ENCODE measurements around the gene DHFR. TPM values are rescaled to one million over a fixed set of nuclear protein-coding genes. Genes with fewer than 3 reads are reported as not detected.
"Not testable (repeated sequence)": the region's sequence is repeated elsewhere in the genome, so short reads cannot be mapped to it uniquely, and the experiment has no call there.

The DHFR gene
- total and polyA plus RNA-seq, 2 experiments from 2014 or later = 11.6 to 23.8 TPM

- Histone ChIP-seq H3K4me1 (ENCODE audit: insufficient read depth) (no peaks in the 10 kb centered on the region), H3K9me2 (ENCODE audit: insufficient read depth) (no peaks in the 10 kb centered on the region), H3K9ac (no peak overlapping the region), H3K4me3 (no peak overlapping the region), H3K27ac (no peak overlapping the region), H3K27me3 (replicated peaks; ENCODE audit: insufficient read depth) (no peaks in the 10 kb centered on the region), H4K20me1 (ENCODE audit: insufficient read depth) (no peaks in the 10 kb centered on the region), H3F3A (ENCODE audit: insufficient read depth) (no peaks in the 10 kb centered on the region), H3K36me3 (ENCODE audit: low read depth) (peaks cover 30% of the 10 kb centered on the region), H2AFZ (no peak overlapping the region), H3K4me2 (ENCODE audit: unreplicated experiment) (no peak overlapping the region), H3K9me3 (ENCODE audit: low read depth) (no peaks in the 10 kb centered on the region), H3K79me2 (ENCODE audit: insufficient read depth) (peaks cover 44% of the 10 kb centered on the region)
- WGBS, 2 experiments (ENCODE audit: low coverage in 1 of 2, low lambda C conversion rate in 2 of 2, missing lambda C conversion rate in 2 of 2) = 95 to 100% methylated on average over 4 of the region's 4 CpGs
- no peak for DNase-seq
- no peak for TF ChIP-seq EZH2 (IDR thresholded peaks at IDR 0.05; ENCODE audit: insufficient read depth, poor library complexity, severe bottlenecking)
- no peak for TF ChIP-seq EZH2phosphoT487 (IDR thresholded peaks at IDR 0.05; ENCODE audit: insufficient read depth, low read depth)
- in situ Hi-C loops (cut with MboI) = no loop called here
These were observed 10.3 kb upstream of the DHFR start for GRCh38 chr5:80665057-80665456.

- no peaks in the 10 kb centered on the region for H3K9me3 ChIP-seq (ENCODE audit: low read depth)
- no peak overlapping the region for H2AFZ ChIP-seq
- H3K4me3 ChIP-seq = no peak overlapping the region
- peaks cover 6% of the 10 kb centered on the region for H3K4me1 ChIP-seq (ENCODE audit: insufficient read depth)
- peaks cover 54% of the 10 kb centered on the region for H3K79me2 ChIP-seq (ENCODE audit: insufficient read depth)
- H3K9ac ChIP-seq = no peak overlapping the region
- DNase-seq = no peak
- no peak overlapping the region for H3K4me2 ChIP-seq (ENCODE audit: unreplicated experiment)
- 100% methylated on average over 1 of the region's 1 CpG for WGBS, 2 experiments (ENCODE audit: low coverage in 1 of 2, low lambda C conversion rate in 2 of 2, missing lambda C conversion rate in 2 of 2)
- H4K20me1 ChIP-seq (ENCODE audit: insufficient read depth) = no peaks in the 10 kb centered on the region
- no peak overlapping the region for H3K27ac ChIP-seq
- peaks cover 5% of the 10 kb centered on the region; the same call in 1 of the 2 replicates for H3F3A ChIP-seq (ENCODE audit: insufficient read depth)
- in situ Hi-C loops (cut with MboI) = no loop called here
- H3K9me2 ChIP-seq (ENCODE audit: insufficient read depth) = no peaks in the 10 kb centered on the region
- no peak for TF ChIP-seq EZH2phosphoT487 (IDR thresholded peaks at IDR 0.05; ENCODE audit: insufficient read depth, low read depth)
- no peak for TF ChIP-seq EZH2 (IDR thresholded peaks at IDR 0.05; ENCODE audit: insufficient read depth, poor library complexity, severe bottlenecking)
- H3K36me3 ChIP-seq (ENCODE audit: low read depth) = peaks cover 32% of the 10 kb centered on the region
- H3K27me3 ChIP-seq (replicated peaks; ENCODE audit: insufficient read depth) = no peaks in the 10 kb centered on the region
These were observed 7.3 kb upstream of the DHFR start for GRCh38 chr5:80662108-80662507.

- H3K4me2 ChIP-seq (ENCODE audit: unreplicated experiment); DNase-seq; H3K27ac ChIP-seq; H3K9ac ChIP-seq; H4K20me1 ChIP-seq (ENCODE audit: insufficient read depth); in situ Hi-C loops (cut with MboI); H2AFZ ChIP-seq; H3K27me3 ChIP-seq (replicated peaks; ENCODE audit: insufficient read depth); H3K9me2 ChIP-seq (ENCODE audit: insufficient read depth); H3F3A ChIP-seq (ENCODE audit: insufficient read depth); H3K9me3 ChIP-seq (ENCODE audit: low read depth); H3K4me3 ChIP-seq: not testable (repeated sequence)
- peaks cover 68% of the 10 kb centered on the region for H3K79me2 ChIP-seq (ENCODE audit: insufficient read depth)
- WGBS, 2 experiments (ENCODE audit: low coverage in 1 of 2, low lambda C conversion rate in 2 of 2, missing lambda C conversion rate in 2 of 2) = 94 to 97% methylated on average over 7 of the region's 7 CpGs
- H3K4me1 ChIP-seq (ENCODE audit: insufficient read depth) = peaks cover 16% of the 10 kb centered on the region
- H3K36me3 ChIP-seq (ENCODE audit: low read depth) = peaks cover 28% of the 10 kb centered on the region
These were observed 5.9 kb upstream of the DHFR start for GRCh38 chr5:80660661-80661060.

GRCh38 chr5:80659106-80659505, 4.3 kb upstream of the DHFR start:
- 32 to 35% methylated on average over 5 of the region's 5 CpGs for WGBS, 2 experiments (ENCODE audit: low coverage in 1 of 2, low lambda C conversion rate in 2 of 2, missing lambda C conversion rate in 2 of 2)
- in situ Hi-C loops (cut with MboI) = no loop called here

GRCh38 chr5:80656425-80656824, 1.6 kb upstream of the DHFR start:
- H3K9ac ChIP-seq = 0 out of 2 replicates have a peak overlapping the region, but pooled peaks have one; percentile 85
- WGBS, 2 experiments (ENCODE audit: low coverage in 1 of 2, low lambda C conversion rate in 2 of 2, missing lambda C conversion rate in 2 of 2) = 75 to 88% methylated on average over 1 of the region's 1 CpG

More at GRCh38 chr5:80659106-80659505, 4.3 kb upstream of the DHFR start:
- H3K36me3 ChIP-seq (ENCODE audit: low read depth) = peaks cover 18% of the 10 kb centered on the region
- no peak overlapping the region for H3K4me3 ChIP-seq
- peaks cover 66% of the 10 kb centered on the region for H3K79me2 ChIP-seq (ENCODE audit: insufficient read depth)
- H3K9ac ChIP-seq = no peak overlapping the region
- H3K27me3 ChIP-seq (replicated peaks; ENCODE audit: insufficient read depth) = no peaks in the 10 kb centered on the region
- H3K9me2 ChIP-seq (ENCODE audit: insufficient read depth) = no peaks in the 10 kb centered on the region
- no peak overlapping the region for H2AFZ ChIP-seq
- H3K4me1 ChIP-seq (ENCODE audit: insufficient read depth) = peaks cover 20% of the 10 kb centered on the region
- DNase-seq = peak; percentile 82
- no peaks in the 10 kb centered on the region for H4K20me1 ChIP-seq (ENCODE audit: insufficient read depth)
- H3K27ac ChIP-seq = peak overlapping the region; percentile 57
- peaks cover 5% of the 10 kb centered on the region; the same call in 1 of the 2 replicates for H3F3A ChIP-seq (ENCODE audit: insufficient read depth)
- no peaks in the 10 kb centered on the region for H3K9me3 ChIP-seq (ENCODE audit: low read depth)
- TF ChIP-seq EZH2phosphoT487 (IDR thresholded peaks at IDR 0.05; ENCODE audit: insufficient read depth, low read depth) (no peak), EZH2 (IDR thresholded peaks at IDR 0.05; ENCODE audit: insufficient read depth, poor library complexity, severe bottlenecking) (no peak)
- H3K4me2 ChIP-seq (ENCODE audit: unreplicated experiment) = peak overlapping the region; percentile 14

More at GRCh38 chr5:80656425-80656824, 1.6 kb upstream of the DHFR start:
- Histone ChIP-seq H3K36me3 (ENCODE audit: low read depth) (peaks cover 15% of the 10 kb centered on the region), H3K9me2 (ENCODE audit: insufficient read depth) (no peaks in the 10 kb centered on the region), H3K27me3 (replicated peaks; ENCODE audit: insufficient read depth) (no peaks in the 10 kb centered on the region), H4K20me1 (ENCODE audit: insufficient read depth) (no peaks in the 10 kb centered on the region), H3F3A (ENCODE audit: insufficient read depth) (peaks cover 5% of the 10 kb centered on the region; the same call in 1 of the 2 replicates), H3K4me2 (ENCODE audit: unreplicated experiment) (peak overlapping the region; percentile 82), H3K4me1 (ENCODE audit: insufficient read depth) (peaks cover 28% of the 10 kb centered on the region), H3K4me3 (0 out of 2 replicates have a peak overlapping the region, but pooled peaks have one; percentile 85), H3K9me3 (ENCODE audit: low read depth) (no peaks in the 10 kb centered on the region), H3K27ac (no peak overlapping the region), H2AFZ (no peak overlapping the region), H3K79me2 (ENCODE audit: insufficient read depth) (peaks cover 54% of the 10 kb centered on the region)
- no peak for TF ChIP-seq EZH2phosphoT487 (IDR thresholded peaks at IDR 0.05; ENCODE audit: insufficient read depth, low read depth)
- no peak for TF ChIP-seq EZH2 (IDR thresholded peaks at IDR 0.05; ENCODE audit: insufficient read depth, poor library complexity, severe bottlenecking)
- peak; percentile 8 for DNase-seq
- in situ Hi-C loops (cut with MboI) = no loop called here

Data from GM23248 (cell line).